Aorta (tissue), 5 donors: ENCODE measurements around the gene MSI2. TPM values are rescaled to one million over a fixed set of nuclear protein-coding genes. Genes with fewer than 3 reads are reported as not detected.

Source experiments
- ATAC-seq: fragments of 200-7000 bp; cut with Tn5 transposase; one replicate; pipeline ENCODE4 v1.9.1; 2022; ENCODE audit warnings: moderate library complexity; ENCODE audit not compliant: low FRiP score
- DNase-seq, 2 donors: peaks; one replicate each; pipeline ENCODE4 v3.0.0-alpha.2; 2020
- H3K27ac ChIP-seq, 2 donors: one replicate each; pipeline ENCODE4 v1.5.1; 2013; ENCODE audit warnings: low read length in 2 of 2, mild to moderate bottlenecking in 2 of 2, moderate library complexity in 2 of 2, control low read depth in 1 of 2, inconsistent platforms in 1 of 2, low read depth in 1 of 2
- H3K27me3 ChIP-seq, 2 donors: one replicate each; pipeline ENCODE4 v1.6.1; 2013; ENCODE audit warnings: control low read depth in 1 of 2, low read length in 1 of 2, mild to moderate bottlenecking in 1 of 2, moderate library complexity in 1 of 2; ENCODE audit not compliant: insufficient read depth in 2 of 2, control insufficient read depth in 1 of 2
- H3K36me3 ChIP-seq, 2 donors: one replicate each; pipeline ENCODE4 v1.6.1; 2013; ENCODE audit warnings: control low read depth in 1 of 2, low read length in 1 of 2, mild to moderate bottlenecking in 1 of 2; ENCODE audit not compliant: insufficient read depth in 2 of 2, control insufficient read depth in 1 of 2
- H3K4me1 ChIP-seq, 2 donors: one replicate each; pipeline ENCODE4 v1.6.1; 2013; ENCODE audit warnings: low read length in 2 of 2, control low read depth in 1 of 2, mild to moderate bottlenecking in 1 of 2, moderate library complexity in 1 of 2; ENCODE audit not compliant: insufficient read depth in 2 of 2, control insufficient read depth in 1 of 2
- H3K4me3 ChIP-seq, 2 donors: one replicate each; pipeline ENCODE4 v1.5.1; 2013; ENCODE audit warnings: low read length in 2 of 2, control low read depth in 1 of 2, mild to moderate bottlenecking in 1 of 2
- H3K9me3 ChIP-seq: one replicate; pipeline ENCODE4 v1.6.1; 2013; ENCODE audit warnings: mild to moderate bottlenecking, low read length; ENCODE audit not compliant: control insufficient read depth
- WGBS, 2 donors: extraction: QIAGEN DNeasy Blood & Tissue Kit; methylation state at CpG; one replicate each; pipeline ENCODE4 v1.1.7; 2013; 5-methylcytosine and 5-hydroxymethylcytosine counted together
- intact Hi-C, 2 donors: fragments of 100-400 bp; cut with DNase I; formaldehyde crosslinking; loops; one replicate each; pipeline versions ENCODE4 v1.14.2 to v1.15.0; 2022
- polyA plus RNA-seq, 2 donors: library from polyadenylated mRNA; stranded (reverse); fragments of 200-250 nt; gene quantifications; one replicate each; pipeline ENCODE4 v1.2.3, GENCODE V29; 2013
- total RNA-seq, 2 donors: library from RNA; stranded (reverse); fragmentation: NEBNext Ultra II Directional; extraction: Animal tissue kit (Norgen Biotek cat#: 25700); gene quantifications; one replicate each; pipeline ENCODE4 v1.2.1, GENCODE V29; 2021
- donor health status: healthy with polysubstance abuse.
- donor health status: Bipolar disorder and iron deficiency.
- donor health status: DM: no; HTN: no; CAD: no.
- donor health status: DM: no; HTN: no; CAD: no.
- donor health status: DM: yes; HTN: yes; CAD: no.

MSI2 gene
- total and polyA plus RNA-seq, 4 donors: 9.3 to 48.2 (median 29.1) TPM

- 91 to 95% methylated on average over 27 of the region's 27 CpGs for WGBS, 2 donors
- DNase-seq (peak; percentile 27 to 65), ATAC-seq (no peak)
- Histone ChIP-seq H3K9me3 (no peaks in the 10 kb centered on the region), H3K4me1 (peaks cover 0 to 3% of the 10 kb centered on the region in 2 donors), H3K36me3 (no peaks in the 10 kb centered on the region), H3K27ac (no peak overlapping the region), H3K27me3 (no peaks in the 10 kb centered on the region), H3K4me3 (no peak overlapping the region)
- intact Hi-C loops: loop anchor here (5.0 kb wide), 2 partner anchors 76 to 236 kb away; no protein-coding TSS in a partner anchor
These were observed 339.8 kb downstream of the MSI2 start for GRCh38 chr17:57595947-57596695.

GRCh38 chr17:57597101-57597500 lies 340.8 kb downstream of the MSI2 start:
- no peak overlapping the region for H3K4me3 ChIP-seq
- H3K27me3 ChIP-seq: no peaks in the 10 kb centered on the region
- H3K4me1 ChIP-seq: peaks cover 0 to 3% of the 10 kb centered on the region in 2 donors
- WGBS, 2 donors: 76 to 95% methylated on average over 5 of the region's 5 CpGs
- H3K36me3 ChIP-seq: no peaks in the 10 kb centered on the region
- DNase-seq (no peak), ATAC-seq (no peak)
- H3K27ac ChIP-seq: no peak overlapping the region
- H3K9me3 ChIP-seq: no peaks in the 10 kb centered on the region
- intact Hi-C loops: loop anchor here (5.0 kb wide), 2 partner anchors 75 to 235 kb away; no protein-coding TSS in a partner anchor

GRCh38 chr17:57597531-57598453 lies 341.5 kb downstream of the MSI2 start:
- WGBS, 2 donors: 25 to 33% methylated on average over 8 of the region's 8 CpGs
- intact Hi-C loops: loop anchor here (5.0 kb wide), 2 partner anchors 75 to 235 kb away; no protein-coding TSS in a partner anchor
- DNase-seq (peak in 1 of 2 donors; percentile 83), ATAC-seq (peak; percentile 85)
- Histone ChIP-seq H3K9me3 (no peaks in the 10 kb centered on the region), H3K27me3 (no peaks in the 10 kb centered on the region), H3K36me3 (no peaks in the 10 kb centered on the region), H3K4me3 (no peak overlapping the region), H3K27ac (no peak overlapping the region), H3K4me1 (peaks cover 0 to 3% of the 10 kb centered on the region in 2 donors)

GRCh38 chr17:57599271-57600045 lies 343.1 kb downstream of the MSI2 start:
- Histone ChIP-seq H3K36me3 (no peaks in the 10 kb centered on the region), H3K4me3 (no peak overlapping the region), H3K9me3 (no peaks in the 10 kb centered on the region), H3K27ac (no peak overlapping the region), H3K27me3 (no peaks in the 10 kb centered on the region), H3K4me1 (peaks cover 0 to 3% of the 10 kb centered on the region in 2 donors)
- DNase-seq (peak in 1 of 2 donors; percentile 61), ATAC-seq (no peak)
- intact Hi-C loops: loop anchor here (5.0 kb wide), 2 partner anchors 73 to 233 kb away; no protein-coding TSS in a partner anchor
- 88 to 90% methylated on average over 8 of the region's 8 CpGs for WGBS, 2 donors

- ATAC-seq (no peak), DNase-seq (no peak)
- Histone ChIP-seq H3K4me1 (peaks cover 0 to 3% of the 10 kb centered on the region in 2 donors), H3K4me3 (no peak overlapping the region), H3K27me3 (no peaks in the 10 kb centered on the region), H3K27ac (no peak overlapping the region), H3K9me3 (no peaks in the 10 kb centered on the region), H3K36me3 (no peaks in the 10 kb centered on the region)
- intact Hi-C loops: no loop called here
- 36 to 39% methylated on average over 1 of the region's 1 CpG for WGBS, 2 donors
These were observed 343.8 kb downstream of the MSI2 start for GRCh38 chr17:57600074-57600473.

GRCh38 chr17:57601143-57601735 lies 344.9 kb downstream of the MSI2 start:
- no peak for ATAC-seq
- Histone ChIP-seq H3K4me3 (no peak overlapping the region), H3K4me1 (peaks cover 0 to 3% of the 10 kb centered on the region in 2 donors), H3K27me3 (no peaks in the 10 kb centered on the region), H3K9me3 (no peaks in the 10 kb centered on the region), H3K36me3 (no peaks in the 10 kb centered on the region), H3K27ac (no peak overlapping the region)
- WGBS, 2 donors: 95 to 96% methylated on average over 13 of the region's 13 CpGs
- intact Hi-C loops: no loop called here
- DNase-seq: no peak

GRCh38 chr17:57602896-57603295 lies 346.6 kb downstream of the MSI2 start:
- no peak for ATAC-seq
- no peak overlapping the region for H3K4me3 ChIP-seq
- H3K9me3 ChIP-seq: no peaks in the 10 kb centered on the region
- no peak overlapping the region for H3K27ac ChIP-seq
- no peaks in the 10 kb centered on the region for H3K36me3 ChIP-seq
- H3K4me1 ChIP-seq: peaks cover 0 to 3% of the 10 kb centered on the region in 2 donors
- peak in 1 of 2 donors; percentile 48 for DNase-seq
- intact Hi-C loops: no loop called here
- 67 to 70% methylated on average over 6 of the region's 6 CpGs for WGBS, 2 donors
- H3K27me3 ChIP-seq: no peaks in the 10 kb centered on the region

- DNase-seq (peak in 1 of 2 donors; percentile 13), ATAC-seq (no peak)
- Histone ChIP-seq H3K4me3 (no peak overlapping the region), H3K4me1 (peaks cover 0 to 3% of the 10 kb centered on the region in 2 donors), H3K36me3 (no peaks in the 10 kb centered on the region), H3K9me3 (no peaks in the 10 kb centered on the region), H3K27ac (no peak overlapping the region), H3K27me3 (no peaks in the 10 kb centered on the region)
- intact Hi-C loops: no loop called here
- 83 to 88% methylated on average over 3 of the region's 3 CpGs for WGBS, 2 donors
These were observed 347.2 kb downstream of the MSI2 start for GRCh38 chr17:57603546-57603945.
